Spleen (tissue), 11 donors: ENCODE results near the gene HINT1. TPM values are rescaled to one million over a fixed set of nuclear protein-coding genes. Genes with fewer than 3 reads are reported as not detected.

Experiments used
- DNase-seq: peaks from one replicate; pipeline ENCODE4 v3.0.0-alpha.2; 2020
- H3K27ac ChIP-seq, 8 donors: fragments of 200-600 bp; sonication (generic) in 7 of 8; 1 replicate in 4 of 8; 2 replicates in 4 of 8; pipeline versions ENCODE4 v1.5.0 to v1.8.0; 2016 to 2021; ENCODE audit warnings: inconsistent platforms in 4 of 8, mild to moderate bottlenecking in 4 of 8, moderate library complexity in 1 of 8
- H3K27me3 ChIP-seq, 7 donors: fragments of 200-600 bp; sonication (generic) in 6 of 7; replicated peaks in 1 of 7; 1 replicate in 4 of 7; 2 replicates in 3 of 7; pipeline versions ENCODE4 v1.5.0 to v1.8.0; 2016 to 2021; ENCODE audit warnings: inconsistent platforms in 3 of 7, mild to moderate bottlenecking in 1 of 7
- H3K36me3 ChIP-seq, 6 donors: fragments of 200-600 bp; sonication (generic) in 5 of 6; 1 replicate in 4 of 6; 2 replicates in 2 of 6; pipeline versions ENCODE4 v1.5.0 to v1.8.0; 2016 to 2021; ENCODE audit warnings: inconsistent platforms in 2 of 6
- H3K4me1 ChIP-seq, 6 donors: fragments of 200-600 bp; sonication (generic) in 5 of 6; 1 replicate in 3 of 6; 2 replicates in 3 of 6; pipeline versions ENCODE4 v1.5.0 to v1.8.0; 2016 to 2021; ENCODE audit warnings: inconsistent platforms in 3 of 6
- H3K4me3 ChIP-seq, 8 donors: fragments of 200-600 bp; sonication (generic) in 7 of 8; 1 replicate in 4 of 8; 2 replicates in 4 of 8; pipeline versions ENCODE4 v1.5.0 to v1.8.0; 2016 to 2021; ENCODE audit warnings: inconsistent platforms in 4 of 8, mild to moderate bottlenecking in 4 of 8, moderate library complexity in 2 of 8
- H3K9me3 ChIP-seq, 8 donors: fragments of 200-600 bp; sonication (generic) in 7 of 8; 1 replicate in 4 of 8; 2 replicates in 4 of 8; pipeline versions ENCODE4 v1.5.0 to v1.8.0; 2016 to 2021; ENCODE audit warnings: inconsistent platforms in 4 of 8
- POLR2A ChIP-seq, 3 donors: fragments of 450-650 bp; IDR thresholded peaks; one replicate each; pipeline ENCODE4 v1.5.1; 2017; ENCODE audit warnings: antibody characterized with exemption in 3 of 3, mild to moderate bottlenecking in 1 of 3
- POLR2AphosphoS5 ChIP-seq, 3 donors: sonication (generic); formaldehyde crosslinking; IDR thresholded peaks; one replicate each; pipeline ENCODE4 v1.5.1; 2017; ENCODE audit warnings: antibody characterized with exemption in 3 of 3
- WGBS, 5 donors: extraction: QIAGEN DNeasy Blood & Tissue Kit in 3 of 5; methylation state at CpG; one replicate each; pipeline versions ENCODE4 v1.1.5 to v1.1.7; 2013 to 2018; 5-methylcytosine and 5-hydroxymethylcytosine counted together
- intact Hi-C: fragments of 100-400 bp; cut with DNase I; formaldehyde crosslinking; loops from one replicate; pipeline ENCODE4 v1.15.0; 2023; ENCODE audit warnings: low total_unique reads
- polyA plus RNA-seq, 3 donors: library from polyadenylated mRNA; stranded (reverse); fragments of 200-250 nt; gene quantifications; one replicate each; pipeline ENCODE4 v1.2.1, GENCODE V29; 2013
- total RNA-seq, 7 donors: library from RNA; depleted of rRNA in 3 of 7; stranded (reverse); fragments of >200 nt in 3 of 7; fragmentation: NEBNext Ultra II Directional in 4 of 7; extraction: Animal tissue kit (Norgen Biotek cat#: 25700) in 4 of 7; gene quantifications; one replicate each; pipeline versions ENCODE4 v1.1.0 to v1.2.1, GENCODE V29; 2016 to 2021
- TF ChIP-seq, protein P1 (sequence below), 11 experiments: fragments of 200-600 bp in 7 of 11; fragments of 450-650 bp in 4 of 11; sonication (generic) in 4 of 11; IDR thresholded peaks in 8 of 11; conservative IDR thresholded peaks in 3 of 11; 1 replicate in 7 of 11; 2 replicates in 4 of 11; pipeline versions ENCODE4 v1.4.0 to v1.8.0; 2016 to 2021; ENCODE audit warnings: antibody characterized with exemption in 11 of 11, inconsistent platforms in 4 of 11, mild to moderate bottlenecking in 1 of 11
- donor health status: healthy with polysubstance abuse.
- donor health status: DM: no; HTN: no; CAD: no; lungs with moderate emphysema.
- donor health status: DM: no; HTN: no; CAD: no.
- donor health status: Bipolar disorder and iron deficiency.
- donor health status: healthy.
- donor health status: DM: no; HTN: no; CAD: no.
- donor health status: DM: yes; HTN: yes; CAD: no.

The HINT1 gene
- total and polyA plus RNA-seq, 10 donors = 130 to 424 (median 171) TPM

DNA sequence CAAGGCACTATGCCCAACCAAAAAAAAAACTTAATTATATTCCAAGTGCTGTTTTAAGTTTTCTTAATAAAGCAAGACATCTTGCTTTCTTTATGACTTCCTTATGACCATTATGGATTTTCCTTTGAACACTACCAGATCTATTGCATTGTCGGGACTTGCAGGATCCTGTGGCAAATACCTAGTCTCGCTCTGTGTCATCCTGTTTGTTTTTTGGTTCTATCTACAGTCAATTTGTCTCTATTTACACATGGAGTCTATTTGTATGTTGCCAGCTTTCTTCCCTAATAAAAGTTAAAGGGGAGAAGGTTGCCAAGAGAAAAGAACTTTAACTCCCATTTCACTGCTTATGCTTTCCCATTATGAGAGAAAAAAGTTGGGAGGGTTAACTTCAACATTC, 4.9 kb downstream of the HINT1 start:
- Histone ChIP-seq H3K27me3 (no peaks in the 10 kb centered on the region), H3K4me3 (no peak overlapping the region), H3K4me1 (peaks cover 10 to 47% (median 36%) of the 10 kb centered on the region in 6 donors), H3K36me3 (peaks cover 0 to 69% (median 50%) of the 10 kb centered on the region in 6 donors), H3K9me3 (no peaks in the 10 kb centered on the region), H3K27ac (no peak overlapping the region)
- TF ChIP-seq POLR2A (IDR thresholded peaks at IDR 0.05) = no peak
- TF ChIP-seq, protein P1, sequence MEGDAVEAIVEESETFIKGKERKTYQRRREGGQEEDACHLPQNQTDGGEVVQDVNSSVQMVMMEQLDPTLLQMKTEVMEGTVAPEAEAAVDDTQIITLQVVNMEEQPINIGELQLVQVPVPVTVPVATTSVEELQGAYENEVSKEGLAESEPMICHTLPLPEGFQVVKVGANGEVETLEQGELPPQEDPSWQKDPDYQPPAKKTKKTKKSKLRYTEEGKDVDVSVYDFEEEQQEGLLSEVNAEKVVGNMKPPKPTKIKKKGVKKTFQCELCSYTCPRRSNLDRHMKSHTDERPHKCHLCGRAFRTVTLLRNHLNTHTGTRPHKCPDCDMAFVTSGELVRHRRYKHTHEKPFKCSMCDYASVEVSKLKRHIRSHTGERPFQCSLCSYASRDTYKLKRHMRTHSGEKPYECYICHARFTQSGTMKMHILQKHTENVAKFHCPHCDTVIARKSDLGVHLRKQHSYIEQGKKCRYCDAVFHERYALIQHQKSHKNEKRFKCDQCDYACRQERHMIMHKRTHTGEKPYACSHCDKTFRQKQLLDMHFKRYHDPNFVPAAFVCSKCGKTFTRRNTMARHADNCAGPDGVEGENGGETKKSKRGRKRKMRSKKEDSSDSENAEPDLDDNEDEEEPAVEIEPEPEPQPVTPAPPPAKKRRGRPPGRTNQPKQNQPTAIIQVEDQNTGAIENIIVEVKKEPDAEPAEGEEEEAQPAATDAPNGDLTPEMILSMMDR (IDR thresholded peaks at IDR 0.05 in 8 of 11, conservative IDR thresholded peaks at IDR 0.05 in 3 of 11) = no peak
- intact Hi-C loops = loop anchor here (10.0 kb wide), 3 partner anchors 105 to 255 kb away; partner anchors contain the start of gene CDC42SE2
- WGBS, 5 donors = 69 to 98% (median 87%) methylated on average over 2 of the region's 2 CpGs
- DNase-seq = no peak

DNA sequence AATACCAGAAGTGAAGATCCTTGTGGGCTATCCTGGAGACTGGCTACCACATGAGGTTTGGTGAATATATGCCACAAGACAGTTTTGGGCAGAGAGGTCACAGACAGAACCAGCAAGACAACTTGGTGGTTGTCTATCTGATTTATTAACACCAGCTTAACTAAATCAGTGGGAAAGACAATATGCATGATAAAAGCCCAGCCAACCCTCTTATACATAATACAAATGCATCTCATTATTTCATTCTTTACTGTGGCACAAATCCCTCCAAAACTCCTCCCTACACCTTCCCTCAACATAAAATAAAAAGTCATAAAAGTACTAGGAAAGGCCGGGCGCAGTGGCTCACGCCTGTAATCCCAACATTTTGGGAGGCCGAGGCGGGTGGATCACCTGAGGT, 8.1 kb downstream of the HINT1 start:
- Histone ChIP-seq H3K36me3 (peaks cover 0 to 59% (median 41%) of the 10 kb centered on the region in 6 donors), H3K27ac (no peak overlapping the region), H3K27me3 (no peaks in the 10 kb centered on the region), H3K4me1 (peaks cover 0 to 24% (median 16%) of the 10 kb centered on the region in 6 donors), H3K4me3 (no peak overlapping the region), H3K9me3 (no peaks in the 10 kb centered on the region)
- 98 to 99% (median 99%) methylated on average over 5 of the region's 5 CpGs for WGBS, 5 donors
- TF ChIP-seq POLR2AphosphoS5 (IDR thresholded peaks at IDR 0.05) = no peak
- TF ChIP-seq, protein P1 (IDR thresholded peaks at IDR 0.05 in 8 of 11, conservative IDR thresholded peaks at IDR 0.05 in 3 of 11) = no peak
- no peak for DNase-seq
- intact Hi-C loops = no loop called here

DNA sequence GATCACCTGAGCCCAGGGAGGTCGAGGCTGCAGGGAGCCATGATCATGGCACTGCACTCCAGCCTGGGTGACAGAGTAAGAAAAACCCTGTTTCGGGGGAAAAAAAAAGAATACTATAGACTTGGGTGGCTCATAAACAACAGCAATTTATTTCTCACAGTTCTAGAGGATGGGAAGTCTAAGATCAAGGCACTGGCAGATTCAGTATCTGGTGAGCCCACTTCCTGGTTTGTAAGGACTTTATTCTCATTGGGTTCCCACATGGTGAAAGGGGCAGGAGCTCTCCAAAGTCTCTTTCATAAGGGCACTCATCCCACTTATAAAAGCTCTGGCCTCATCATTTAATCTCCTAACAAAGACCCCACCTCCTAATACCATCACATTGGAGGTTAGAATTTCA, 8.7 kb downstream of the HINT1 start:
- H3K27ac ChIP-seq = no peak overlapping the region
- intact Hi-C loops = no loop called here
- TF ChIP-seq POLR2A (IDR thresholded peaks at IDR 0.05) (no peak), POLR2AphosphoS5 (IDR thresholded peaks at IDR 0.05) (no peak)
- TF ChIP-seq, protein P1 (IDR thresholded peaks at IDR 0.05 in 8 of 11, conservative IDR thresholded peaks at IDR 0.05 in 3 of 11) = no peak
- H3K4me1 ChIP-seq = peaks cover 0 to 18% (median 13%) of the 10 kb centered on the region in 6 donors
- 83 to 100% (median 96%) methylated on average over 2 of the region's 2 CpGs for WGBS, 5 donors
- DNase-seq = no peak
- no peaks in the 10 kb centered on the region for H3K27me3 ChIP-seq
- no peak overlapping the region for H3K4me3 ChIP-seq
- H3K9me3 ChIP-seq = no peaks in the 10 kb centered on the region
- peaks cover 0 to 53% (median 35%) of the 10 kb centered on the region in 6 donors for H3K36me3 ChIP-seq

DNA sequence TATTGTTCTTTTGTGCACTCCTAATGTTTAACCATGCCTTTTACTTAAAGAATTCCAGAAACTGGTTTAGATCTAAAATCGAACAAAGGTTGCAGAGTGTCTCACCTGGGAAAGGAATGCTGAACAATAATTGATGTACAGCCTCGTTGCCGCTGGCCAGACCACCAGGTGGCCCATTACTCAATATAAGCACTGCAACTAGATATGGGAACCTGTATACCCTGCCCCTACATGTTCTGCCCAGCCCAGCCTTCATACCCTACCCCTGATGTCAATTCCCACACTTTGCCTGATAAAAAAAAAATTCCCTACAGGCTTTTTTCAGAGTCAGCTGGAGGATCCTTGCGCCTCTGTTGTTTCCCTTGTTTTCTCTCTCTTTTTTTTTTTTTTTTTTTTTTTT, 13.8 kb downstream of the HINT1 start:
- Histone ChIP-seq H3K4me3 (no peak overlapping the region), H3K27ac (no peak overlapping the region), H3K36me3 (peaks cover 0 to 1% (median 0%) of the 10 kb centered on the region in 6 donors), H3K9me3 (no peaks in the 10 kb centered on the region), H3K4me1 (no peaks in the 10 kb centered on the region), H3K27me3 (no peaks in the 10 kb centered on the region)
- intact Hi-C loops = no loop called here
- TF ChIP-seq POLR2A (IDR thresholded peaks at IDR 0.05) (no peak), POLR2AphosphoS5 (IDR thresholded peaks at IDR 0.05) (no peak)
- TF ChIP-seq, protein P1 (IDR thresholded peaks at IDR 0.05 in 8 of 11, conservative IDR thresholded peaks at IDR 0.05 in 3 of 11) = no peak
- DNase-seq = no peak
- 84 to 92% (median 90%) methylated on average over 4 of the region's 4 CpGs for WGBS, 5 donors
